VCaP (cell line): Measurements from ENCODE around the gene PRR9.
"Not testable (repeated sequence)": the region's sequence is repeated elsewhere in the genome, so short reads cannot be mapped to it uniquely, and the experiment has no call there.

Source experiments
- H3K27ac ChIP-seq: fragments of 450-650 bp; 2 replicates; pipeline ENCODE4 v1.5.1; 2017
- TF ChIP-seq, protein P1 (sequence below): fragments of 450-650 bp; conservative IDR thresholded peaks from 2 replicates; pipeline ENCODE4 v1.5.1; 2017; ENCODE audit warnings: mild to moderate bottlenecking, moderate library complexity

Gene PRR9, protein sequence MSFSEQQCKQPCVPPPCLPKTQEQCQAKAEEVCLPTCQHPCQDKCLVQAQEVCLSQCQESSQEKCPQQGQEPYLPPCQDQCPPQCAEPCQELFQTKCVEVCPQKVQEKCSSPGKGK

DNA sequence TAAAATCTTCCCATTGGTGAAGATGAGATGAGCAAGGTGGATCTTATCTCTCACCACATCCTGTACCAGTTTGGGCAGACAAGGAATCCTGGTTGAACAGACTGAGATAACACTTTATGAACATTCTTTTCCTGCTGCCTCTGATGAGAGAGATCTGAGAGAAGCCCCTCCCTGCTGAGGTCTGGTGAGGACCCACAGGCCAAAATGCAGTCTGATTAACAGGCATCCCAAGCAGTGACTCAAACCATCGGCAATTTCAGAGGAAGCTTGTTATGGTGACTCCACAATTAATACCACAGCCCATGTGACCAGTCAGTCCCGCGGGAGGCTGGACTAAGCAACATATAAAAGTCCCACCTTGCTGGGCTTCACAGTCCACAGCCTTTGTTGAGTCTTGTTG, at the start of gene PRR9:
PRR9 (plus strand) TSS at position 373 of the 400 bp plus-strand sequence. CDS start 561 bp downstream, outside the sequence.
- no peak within 1 kb of the TSS for H3K27ac ChIP-seq

DNA sequence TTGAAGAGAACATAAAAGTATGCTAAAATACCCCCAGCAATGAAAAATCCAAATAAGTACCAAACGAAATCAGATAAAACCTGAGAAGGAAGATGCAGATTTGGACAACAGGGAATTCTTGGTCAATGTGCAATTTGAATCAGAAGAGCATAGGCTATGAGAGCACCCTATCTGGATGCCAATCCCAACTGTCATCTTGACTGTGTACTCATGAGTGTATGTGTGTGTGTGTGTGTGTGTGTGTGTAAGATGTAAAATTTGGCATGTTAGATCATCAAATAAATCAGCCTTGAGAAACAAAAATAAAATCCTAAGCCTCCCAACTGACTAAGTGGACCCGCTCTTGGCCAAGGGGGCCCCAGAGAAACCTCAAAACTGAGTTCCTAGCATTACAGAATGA, 48.7 kb upstream of the PRR9 start:
- H3K27ac ChIP-seq = no peak overlapping the region
- TF ChIP-seq, protein P1, sequence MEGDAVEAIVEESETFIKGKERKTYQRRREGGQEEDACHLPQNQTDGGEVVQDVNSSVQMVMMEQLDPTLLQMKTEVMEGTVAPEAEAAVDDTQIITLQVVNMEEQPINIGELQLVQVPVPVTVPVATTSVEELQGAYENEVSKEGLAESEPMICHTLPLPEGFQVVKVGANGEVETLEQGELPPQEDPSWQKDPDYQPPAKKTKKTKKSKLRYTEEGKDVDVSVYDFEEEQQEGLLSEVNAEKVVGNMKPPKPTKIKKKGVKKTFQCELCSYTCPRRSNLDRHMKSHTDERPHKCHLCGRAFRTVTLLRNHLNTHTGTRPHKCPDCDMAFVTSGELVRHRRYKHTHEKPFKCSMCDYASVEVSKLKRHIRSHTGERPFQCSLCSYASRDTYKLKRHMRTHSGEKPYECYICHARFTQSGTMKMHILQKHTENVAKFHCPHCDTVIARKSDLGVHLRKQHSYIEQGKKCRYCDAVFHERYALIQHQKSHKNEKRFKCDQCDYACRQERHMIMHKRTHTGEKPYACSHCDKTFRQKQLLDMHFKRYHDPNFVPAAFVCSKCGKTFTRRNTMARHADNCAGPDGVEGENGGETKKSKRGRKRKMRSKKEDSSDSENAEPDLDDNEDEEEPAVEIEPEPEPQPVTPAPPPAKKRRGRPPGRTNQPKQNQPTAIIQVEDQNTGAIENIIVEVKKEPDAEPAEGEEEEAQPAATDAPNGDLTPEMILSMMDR = no peak

More for the DNA sequence above, at the start of gene PRR9:
- TF ChIP-seq, protein P1 = no peak

DNA sequence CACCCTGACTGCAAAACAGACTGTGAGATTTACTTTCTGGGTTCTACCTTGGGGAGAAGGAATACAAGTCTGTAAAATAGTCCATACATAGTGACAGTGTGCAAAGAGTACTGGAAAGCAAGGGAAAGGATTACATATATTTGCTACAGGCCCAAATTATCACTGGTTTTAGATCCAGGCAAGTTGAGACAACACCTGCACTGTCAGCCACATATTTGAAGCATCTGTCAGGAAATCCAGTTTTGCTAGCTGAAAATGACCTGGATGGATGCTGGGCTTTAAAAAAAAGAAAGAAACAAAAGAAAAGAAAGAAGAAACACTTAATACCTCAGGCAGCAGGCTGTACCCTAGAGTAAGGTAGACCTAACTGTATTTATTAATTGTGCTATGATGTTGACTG, 42.8 kb upstream of the PRR9 start:
- H3K27ac ChIP-seq = no peak overlapping the region
- TF ChIP-seq, protein P1 = no peak

DNA sequence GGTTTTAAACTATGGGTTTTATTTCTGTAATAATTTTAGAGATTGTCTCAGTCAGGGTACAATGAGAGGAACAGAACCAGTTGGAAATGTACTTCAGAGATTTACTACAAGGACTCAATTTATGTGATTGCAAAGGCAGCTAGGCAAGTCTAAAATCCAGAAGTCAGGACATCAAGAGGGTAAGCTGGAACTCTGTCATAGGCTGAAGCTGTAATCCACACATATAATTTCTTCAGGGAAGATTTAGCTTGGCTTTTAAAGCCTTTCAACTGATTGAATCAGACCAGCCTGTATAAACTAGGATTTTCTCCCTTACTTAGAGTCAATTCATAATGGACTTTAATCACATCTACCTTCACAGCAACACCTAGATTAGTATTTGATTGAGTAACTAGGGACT, 38.5 kb upstream of the PRR9 start:
- H3K27ac ChIP-seq = no peak overlapping the region
- TF ChIP-seq, protein P1 = no peak

DNA sequence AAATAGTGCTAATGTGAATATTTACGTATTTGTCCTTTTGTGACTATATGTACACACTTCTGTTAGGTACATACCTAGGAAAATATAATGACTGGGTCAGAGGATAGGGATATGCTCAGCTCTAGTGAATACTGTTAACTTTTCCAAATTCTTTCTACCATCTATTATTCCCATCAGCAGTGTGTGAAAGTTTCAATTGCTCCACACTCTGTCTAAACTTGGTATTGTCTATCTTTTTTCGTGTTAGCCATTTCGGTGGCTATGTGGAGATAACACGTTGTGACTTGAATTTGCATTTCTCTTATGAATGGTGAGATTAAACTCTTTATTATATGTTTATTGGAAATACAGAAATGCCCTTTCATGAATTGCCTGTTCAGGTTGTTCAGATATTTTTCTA, 36.8 kb upstream of the PRR9 start:
- TF ChIP-seq, protein P1 = peak; percentile 34; the same call in 1 of the 2 replicates
- no peak overlapping the region for H3K27ac ChIP-seq

DNA sequence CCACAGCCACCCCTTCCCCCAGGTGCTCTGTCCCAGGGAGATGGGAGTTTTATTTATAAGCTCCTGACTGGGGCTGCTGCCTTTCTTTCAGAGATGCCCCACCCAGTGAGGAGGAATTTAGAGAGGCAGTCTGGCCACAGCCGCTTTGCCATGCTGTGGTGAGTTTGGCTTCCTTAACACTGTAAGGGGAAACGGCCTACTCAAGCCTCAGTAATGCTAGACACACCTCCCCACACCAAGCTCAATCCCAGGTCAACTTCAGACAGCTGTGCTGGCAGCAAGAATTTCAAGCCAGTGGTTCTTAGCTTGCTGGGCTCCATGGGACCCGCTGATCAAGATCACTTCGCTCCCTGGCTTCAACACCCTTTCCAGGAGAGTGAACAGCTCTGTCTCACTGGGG, 29.1 kb upstream of the PRR9 start:
- H3K27ac ChIP-seq = not testable (repeated sequence)

DNA sequence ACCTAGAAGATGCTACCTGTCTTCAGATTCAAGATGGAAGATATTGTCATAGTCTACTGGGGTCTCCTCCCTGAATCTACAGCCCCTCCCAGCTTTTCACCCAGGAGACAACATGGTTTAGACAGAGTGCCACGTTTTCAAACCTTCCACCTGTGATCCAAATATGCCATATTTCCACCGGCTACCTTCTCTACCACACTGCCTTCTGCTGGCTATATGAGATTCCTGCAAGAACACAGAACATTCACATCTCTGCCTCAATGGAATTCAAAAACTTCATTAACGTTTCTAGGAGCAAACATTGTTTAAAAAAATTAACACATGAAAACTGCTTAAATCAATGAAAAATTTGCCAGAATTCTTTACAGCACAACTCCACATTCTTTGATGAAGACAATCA, 27.0 kb upstream of the PRR9 start:
- TF ChIP-seq, protein P1 = peak; percentile 88
- no peak overlapping the region for H3K27ac ChIP-seq

DNA sequence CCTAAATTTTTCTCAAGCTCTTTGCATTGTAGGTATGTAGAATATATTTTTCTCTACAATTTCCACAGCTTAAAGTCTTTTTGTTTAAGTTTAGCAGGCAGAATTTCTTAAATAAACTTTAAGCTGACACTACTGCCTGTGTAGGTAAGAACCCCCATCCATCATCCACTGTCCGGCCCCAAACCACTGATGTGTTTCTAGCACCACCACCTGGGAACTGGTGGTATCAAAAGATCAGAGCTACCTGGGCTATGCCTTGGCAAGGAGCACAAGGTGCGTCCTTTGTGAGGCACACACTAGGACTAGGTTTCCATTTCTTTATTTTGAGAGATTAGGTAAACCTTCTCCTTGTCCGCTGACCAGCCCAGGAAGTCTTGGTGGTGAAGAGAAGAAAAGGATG, 24.7 kb upstream of the PRR9 start:
- H3K27ac ChIP-seq = no peak overlapping the region
- TF ChIP-seq, protein P1 = peak; percentile 91
